DND-41 (cell line): ENCODE results near the gene SPPL2B.

Experiments used
- ATAC-seq: fragments of 200-7000 bp; cut with Tn5 transposase; 3 replicates; pipeline ENCODE4 v1.9.1; 2021; ENCODE audit warnings: low read depth; ENCODE audit not compliant: insufficient read depth
- DNase-seq: peaks from one replicate; pipeline ENCODE4 v3.0.0-alpha.2; 2020
- H2AFZ ChIP-seq: 2 replicates; pipeline ENCODE4 v1.6.0; 2012; ENCODE audit warnings: low read depth, low read length
- H3K27ac ChIP-seq: 2 replicates; pipeline ENCODE4 v1.5.1; 2012; ENCODE audit warnings: low read length, inconsistent platforms
- H3K27me3 ChIP-seq: fragments of 200-600 bp; sonication (generic); 2 replicates; pipeline ENCODE4 v1.6.0; 2012; ENCODE audit warnings: low read length, mild to moderate bottlenecking, inconsistent platforms; ENCODE audit not compliant: insufficient read depth, poor library complexity
- H3K36me3 ChIP-seq: 2 replicates; pipeline ENCODE4 v1.5.1; 2012; ENCODE audit warnings: low read length, inconsistent platforms; ENCODE audit not compliant: insufficient read depth
- H3K4me1 ChIP-seq: 2 replicates; pipeline ENCODE4 v1.5.1; 2012; ENCODE audit warnings: mild to moderate bottlenecking, low read length; ENCODE audit not compliant: insufficient read depth
- H3K4me2 ChIP-seq: 2 replicates; pipeline ENCODE4 v1.6.0; 2012; ENCODE audit warnings: mild to moderate bottlenecking, moderate library complexity, low read length, inconsistent platforms; ENCODE audit not compliant: insufficient read depth
- H3K4me3 ChIP-seq, 2 experiments: fragments of 200-600 bp in 1 of 2; shearing (Covaris generic) in 1 of 2; 2 replicates each; pipeline ENCODE4 v1.5.1; 2012 to 2016; ENCODE audit warnings: inconsistent platforms in 2 of 2, low read length in 2 of 2, mild to moderate bottlenecking in 2 of 2, low read depth in 1 of 2, moderate library complexity in 1 of 2
- H3K79me2 ChIP-seq: 2 replicates; pipeline ENCODE4 v1.6.0; 2012; ENCODE audit warnings: low read length, inconsistent platforms; ENCODE audit not compliant: insufficient read depth
- H3K9ac ChIP-seq: 2 replicates; pipeline ENCODE4 v1.6.0; 2012; ENCODE audit warnings: low read depth, mild to moderate bottlenecking, inconsistent platforms, low read length, moderate library complexity
- H3K9me3 ChIP-seq: 2 replicates; pipeline ENCODE4 v1.5.1; 2012; ENCODE audit warnings: low read length, moderate library complexity, mild to moderate bottlenecking, inconsistent platforms; ENCODE audit not compliant: insufficient read depth, severe bottlenecking
- H4K20me1 ChIP-seq: 2 replicates; pipeline ENCODE4 v1.6.0; 2012; ENCODE audit warnings: low read length; ENCODE audit not compliant: insufficient read depth
- EZH2 ChIP-seq: IDR thresholded peaks from 3 replicates; pipeline ENCODE4 v1.6.1; 2012; ENCODE audit warnings: borderline replicate concordance, low read depth, mild to moderate bottlenecking, moderate library complexity, low read length, inconsistent platforms; ENCODE audit not compliant: severe bottlenecking
- TF ChIP-seq, protein P1 (sequence below): IDR thresholded peaks from 2 replicates; pipeline ENCODE4 v1.5.1; 2012; ENCODE audit warnings: borderline replicate concordance, low read length, moderate library complexity, mild to moderate bottlenecking; ENCODE audit not compliant: poor library complexity, severe bottlenecking; ENCODE audit errors: extremely low read depth

The SPPL2B gene

GRCh38 chr19:2365201-2365970 lies 36.9 kb downstream of the SPPL2B start:
- Histone ChIP-seq H2AFZ (no peak overlapping the region), H3K4me2 (no peak overlapping the region), H4K20me1 (no peaks in the 10 kb centered on the region), H3K27ac (no peak overlapping the region), H3K27me3 (no peaks in the 10 kb centered on the region), H3K9ac (no peak overlapping the region), H3K79me2 (no peaks in the 10 kb centered on the region), H3K9me3 (peaks cover 9% of the 10 kb centered on the region), H3K4me1 (no peaks in the 10 kb centered on the region), H3K36me3 (no peaks in the 10 kb centered on the region), H3K4me3 (no peak overlapping the region)
- ATAC-seq = no peak
- no peak for DNase-seq
- TF ChIP-seq, protein P1, sequence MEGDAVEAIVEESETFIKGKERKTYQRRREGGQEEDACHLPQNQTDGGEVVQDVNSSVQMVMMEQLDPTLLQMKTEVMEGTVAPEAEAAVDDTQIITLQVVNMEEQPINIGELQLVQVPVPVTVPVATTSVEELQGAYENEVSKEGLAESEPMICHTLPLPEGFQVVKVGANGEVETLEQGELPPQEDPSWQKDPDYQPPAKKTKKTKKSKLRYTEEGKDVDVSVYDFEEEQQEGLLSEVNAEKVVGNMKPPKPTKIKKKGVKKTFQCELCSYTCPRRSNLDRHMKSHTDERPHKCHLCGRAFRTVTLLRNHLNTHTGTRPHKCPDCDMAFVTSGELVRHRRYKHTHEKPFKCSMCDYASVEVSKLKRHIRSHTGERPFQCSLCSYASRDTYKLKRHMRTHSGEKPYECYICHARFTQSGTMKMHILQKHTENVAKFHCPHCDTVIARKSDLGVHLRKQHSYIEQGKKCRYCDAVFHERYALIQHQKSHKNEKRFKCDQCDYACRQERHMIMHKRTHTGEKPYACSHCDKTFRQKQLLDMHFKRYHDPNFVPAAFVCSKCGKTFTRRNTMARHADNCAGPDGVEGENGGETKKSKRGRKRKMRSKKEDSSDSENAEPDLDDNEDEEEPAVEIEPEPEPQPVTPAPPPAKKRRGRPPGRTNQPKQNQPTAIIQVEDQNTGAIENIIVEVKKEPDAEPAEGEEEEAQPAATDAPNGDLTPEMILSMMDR = no peak
- TF ChIP-seq EZH2 = no peak

- Histone ChIP-seq H2AFZ (no peak overlapping the region), H3K27me3 (no peaks in the 10 kb centered on the region), H3K9ac (no peak overlapping the region), H3K4me1 (no peaks in the 10 kb centered on the region), H3K79me2 (no peaks in the 10 kb centered on the region), H3K36me3 (no peaks in the 10 kb centered on the region), H3K9me3 (peaks cover 13% of the 10 kb centered on the region), H3K4me3 (no peak overlapping the region), H3K4me2 (no peak overlapping the region), H3K27ac (no peak overlapping the region), H4K20me1 (no peaks in the 10 kb centered on the region)
- TF ChIP-seq, protein P1 = no peak
- no peak for ATAC-seq
- no peak for DNase-seq
These were observed 43.2 kb downstream of the SPPL2B start for GRCh38 chr19:2371656-2372055.

GRCh38 chr19:2372076-2372612 lies 43.7 kb downstream of the SPPL2B start:
- no peak overlapping the region for H3K9ac ChIP-seq
- H4K20me1 ChIP-seq = no peaks in the 10 kb centered on the region
- H3K27me3 ChIP-seq = no peaks in the 10 kb centered on the region
- peaks cover 13% of the 10 kb centered on the region for H3K9me3 ChIP-seq
- ATAC-seq (no peak), DNase-seq (no peak)
- H3K27ac ChIP-seq = no peak overlapping the region
- no peaks in the 10 kb centered on the region for H3K36me3 ChIP-seq
- no peak overlapping the region for H3K4me2 ChIP-seq
- TF ChIP-seq EZH2 = no peak
- TF ChIP-seq, protein P1 = no peak
- H3K4me3 ChIP-seq = no peak overlapping the region
- no peaks in the 10 kb centered on the region for H3K79me2 ChIP-seq
- H3K4me1 ChIP-seq = no peaks in the 10 kb centered on the region
- no peak overlapping the region for H2AFZ ChIP-seq
